NOMO-1 treated with dmso at 0.1 percent for 144 hours (cell line): ENCODE data around the gene PSMF1.
"Not testable (repeated sequence)": the region's sequence is repeated elsewhere in the genome, so short reads cannot be mapped to it uniquely, and the experiment has no call there.

Source experiments
- DNase-seq: peaks from one replicate; lab custom pipeline; 2025; ENCODE audit not compliant: unreplicated experiment; lab: John Stamatoyannopoulos, UW

PSMF1 gene

DNA sequence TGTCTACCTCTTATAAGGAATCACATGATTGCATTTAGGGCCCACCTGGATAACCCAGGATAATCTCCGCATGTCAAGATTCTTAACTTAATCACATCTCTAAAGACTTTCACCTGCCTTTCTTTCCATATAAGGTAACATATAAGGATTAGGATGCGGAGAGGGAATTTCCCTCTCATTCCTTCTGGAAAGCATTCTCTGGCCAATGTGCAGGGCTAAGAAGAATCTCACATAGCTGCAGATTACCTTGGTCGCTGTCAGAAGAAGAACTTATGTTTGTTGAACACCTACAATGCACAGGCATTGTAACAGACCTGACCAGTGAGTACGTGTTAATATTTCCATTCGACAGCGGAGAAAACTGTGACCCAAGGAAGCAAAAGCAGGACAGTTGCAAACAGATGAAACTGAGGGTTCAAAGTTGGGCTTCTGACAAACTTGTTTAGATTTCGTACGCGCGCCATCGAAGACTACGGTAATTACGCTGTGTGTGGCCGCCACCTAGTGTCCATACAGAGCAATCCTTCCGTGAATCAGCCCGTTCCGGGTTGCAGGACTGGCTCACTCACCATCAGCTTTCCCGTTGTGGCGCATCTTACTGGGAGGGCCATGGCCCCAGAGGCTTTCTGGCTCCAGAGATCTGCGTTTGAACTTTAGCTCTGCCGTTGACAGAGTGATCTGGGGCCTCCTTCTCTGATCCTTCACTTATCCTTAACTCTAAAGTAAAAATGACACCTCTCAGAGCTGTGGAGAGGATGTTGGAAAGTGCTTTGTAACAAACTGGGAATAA lies 94.4 kb downstream of the PSMF1 start:
- DNase-seq = peak; percentile 31

DNA sequence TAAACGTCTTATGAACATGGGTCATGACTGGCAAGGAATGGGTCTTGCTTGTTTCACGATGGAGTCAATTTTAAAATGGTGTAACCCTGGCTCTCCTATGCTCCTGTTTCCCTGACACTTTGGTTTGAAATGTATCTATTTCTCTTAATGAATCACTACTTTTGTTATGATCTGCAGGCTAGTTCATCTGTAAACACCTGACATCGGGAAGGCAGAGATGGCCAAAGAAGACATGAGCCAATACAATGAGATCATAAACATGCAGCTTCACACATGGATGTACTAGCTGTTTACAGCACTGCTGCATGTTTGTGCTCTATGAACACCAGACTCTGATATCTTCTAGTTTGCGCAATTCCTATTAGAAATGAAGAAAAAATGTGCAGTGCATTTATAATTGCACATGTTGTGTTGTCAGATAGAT lies 96.4 kb downstream of the PSMF1 start:
- DNase-seq = no peak

DNA sequence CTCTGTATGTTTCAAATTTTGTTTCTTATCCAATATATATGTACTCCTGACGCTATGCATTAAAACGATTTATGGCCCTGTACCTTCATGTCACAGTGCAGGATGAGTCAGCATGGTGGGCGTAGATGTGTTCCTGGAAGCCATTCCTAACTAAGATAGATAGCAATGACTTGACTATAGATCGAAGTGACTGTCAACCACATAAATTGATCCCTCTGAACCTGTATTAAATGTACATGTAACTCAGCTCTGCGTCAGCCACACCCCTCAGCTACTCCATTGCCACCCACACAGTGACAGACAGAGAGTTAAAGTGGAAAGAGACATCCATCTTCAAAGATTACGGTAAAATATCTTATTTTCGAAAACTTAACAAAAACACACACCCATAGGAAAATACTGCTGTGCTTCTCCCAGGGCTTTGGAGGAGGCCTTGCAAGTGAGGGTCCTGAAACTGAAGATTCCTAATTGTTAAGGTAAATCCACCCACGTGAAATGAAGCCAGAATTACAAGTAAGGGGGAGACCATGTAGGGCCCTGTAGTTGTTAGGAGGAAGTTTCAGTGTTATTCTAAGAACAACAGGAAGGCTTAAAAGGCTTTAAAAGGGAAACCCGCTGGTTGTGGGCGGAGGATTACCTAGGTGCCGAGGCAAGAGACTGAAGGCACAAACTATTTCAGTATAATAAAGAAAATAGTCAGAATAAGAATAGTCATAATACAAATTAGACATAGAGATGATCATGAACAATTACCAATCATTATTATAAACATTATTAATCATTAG lies 97.2 kb downstream of the PSMF1 start:
- peak; percentile 1 for DNase-seq

DNA sequence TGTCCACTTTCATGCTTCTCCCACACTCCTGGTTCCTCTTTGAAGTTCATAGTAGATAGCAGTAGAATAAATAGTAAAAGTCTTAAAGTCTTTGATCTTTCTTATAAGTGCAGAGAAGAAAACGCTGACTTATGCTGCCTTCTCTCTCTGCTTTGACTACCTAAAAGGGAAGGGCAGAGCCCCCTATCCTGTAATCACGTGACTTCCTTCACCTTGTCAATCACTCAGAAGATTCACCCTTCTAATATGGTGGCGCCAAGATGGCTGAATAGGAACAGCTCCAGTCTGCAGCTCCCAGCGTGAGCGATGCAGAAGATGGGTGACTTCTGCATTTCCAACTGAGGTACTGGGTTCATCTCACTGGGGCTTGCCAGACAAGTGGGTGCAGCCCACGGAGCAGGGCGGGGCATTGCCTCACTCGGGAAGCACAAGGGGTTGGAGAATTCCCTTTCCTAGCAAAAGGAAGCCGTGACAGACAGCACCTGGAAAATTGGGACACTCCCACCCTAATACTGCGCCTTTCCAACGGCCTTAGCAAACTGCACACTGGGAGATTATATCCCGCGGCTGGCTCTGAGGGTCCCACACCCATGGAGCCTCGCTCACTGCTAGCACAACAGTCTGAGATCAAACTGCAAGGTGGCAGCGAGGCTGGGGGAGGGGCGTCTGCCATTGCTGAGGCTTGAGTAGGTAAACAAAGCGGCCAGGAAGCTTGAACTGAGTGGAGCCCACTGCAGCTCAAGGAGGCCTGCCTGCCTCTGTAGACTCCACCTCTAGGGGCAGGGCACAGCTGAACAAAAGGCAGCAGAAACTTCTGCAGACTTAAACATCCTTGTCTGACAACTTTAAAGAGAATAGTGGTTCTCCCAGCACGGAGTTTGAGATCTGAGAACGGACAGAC lies 98.4 kb downstream of the PSMF1 start:
- DNase-seq = not testable (repeated sequence)
